ENCODE results near the gene PRSS56. TPM values are rescaled to one million over a fixed set of nuclear protein-coding genes. Genes with fewer than 3 reads are reported as not detected.
"Not testable (repeated sequence)": the region's sequence is repeated elsewhere in the genome, so short reads cannot be mapped to it uniquely, and the experiment has no call there.

Gene PRSS56
- total RNA-seq, 1 experiment from 2014 or later: not detected

DNA sequence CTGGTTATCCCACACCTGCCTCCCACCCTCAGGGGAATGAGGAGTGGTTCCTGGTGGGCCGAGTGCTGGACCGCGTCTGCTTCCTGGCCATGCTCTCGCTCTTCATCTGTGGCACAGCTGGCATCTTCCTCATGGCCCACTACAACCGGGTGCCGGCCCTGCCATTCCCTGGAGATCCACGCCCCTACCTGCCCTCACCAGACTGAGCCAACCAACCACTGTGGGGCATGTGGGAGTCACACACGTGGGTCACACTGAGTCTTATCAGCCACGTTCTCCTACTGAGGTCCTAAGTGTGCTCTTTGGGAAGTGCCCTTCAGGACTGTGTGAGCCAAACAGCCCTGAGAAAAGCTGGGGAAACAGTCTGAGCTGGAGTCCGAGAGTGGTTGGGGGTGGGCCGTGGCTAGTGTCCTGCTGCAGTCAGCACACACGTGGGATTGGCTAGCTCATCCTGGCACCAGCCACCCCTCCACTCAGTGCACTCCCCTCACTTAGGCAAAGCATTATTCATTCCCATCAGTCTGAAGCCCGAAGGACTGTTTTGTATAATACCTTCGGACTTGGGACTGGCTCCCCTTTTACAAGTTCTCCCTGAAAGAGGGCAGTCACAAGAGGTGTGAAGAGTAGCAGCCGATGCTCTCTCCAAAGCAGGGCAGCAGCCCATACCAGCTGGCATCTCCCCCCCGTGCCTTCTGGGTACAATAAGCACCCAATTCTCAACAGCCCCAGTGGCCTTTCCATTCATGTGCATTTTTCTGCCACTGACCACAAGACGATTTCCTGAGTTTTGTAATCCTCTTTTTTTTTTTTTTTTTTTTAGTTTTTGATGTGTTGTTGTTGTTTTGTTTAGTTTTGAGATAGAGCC lies 25.6 kb downstream of the PRSS56 start:
- no peak for DNase-seq (ENCODE audit: low read depth, low spot score)
- in situ Hi-C loops (cut with HindIII; ENCODE audit: low pct_unique_long_range_greater_than_20kb, low sequenced_read_pairs): no loop called here

DNA sequence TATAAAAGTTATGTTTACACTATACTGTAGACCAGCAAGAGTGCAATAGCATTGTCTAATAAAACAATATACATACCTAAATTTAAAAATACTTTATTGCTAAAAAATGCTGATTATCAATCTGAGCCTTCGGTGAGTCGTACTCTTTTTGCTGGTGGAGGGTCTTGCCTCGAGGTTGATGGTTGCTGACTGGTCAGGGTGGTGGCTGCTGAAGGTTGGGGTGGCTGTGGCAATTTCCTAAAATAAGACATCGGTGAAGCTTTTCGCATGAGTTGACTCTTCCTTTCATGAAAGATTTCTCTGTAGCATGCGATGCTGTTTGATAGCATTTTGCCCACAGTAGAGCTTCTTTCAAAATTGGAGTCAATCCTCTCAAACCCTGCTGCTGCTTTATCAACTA lies 27.8 kb downstream of the PRSS56 start:
- in situ Hi-C loops (cut with HindIII; ENCODE audit: low pct_unique_long_range_greater_than_20kb, low sequenced_read_pairs): no loop called here

DNA sequence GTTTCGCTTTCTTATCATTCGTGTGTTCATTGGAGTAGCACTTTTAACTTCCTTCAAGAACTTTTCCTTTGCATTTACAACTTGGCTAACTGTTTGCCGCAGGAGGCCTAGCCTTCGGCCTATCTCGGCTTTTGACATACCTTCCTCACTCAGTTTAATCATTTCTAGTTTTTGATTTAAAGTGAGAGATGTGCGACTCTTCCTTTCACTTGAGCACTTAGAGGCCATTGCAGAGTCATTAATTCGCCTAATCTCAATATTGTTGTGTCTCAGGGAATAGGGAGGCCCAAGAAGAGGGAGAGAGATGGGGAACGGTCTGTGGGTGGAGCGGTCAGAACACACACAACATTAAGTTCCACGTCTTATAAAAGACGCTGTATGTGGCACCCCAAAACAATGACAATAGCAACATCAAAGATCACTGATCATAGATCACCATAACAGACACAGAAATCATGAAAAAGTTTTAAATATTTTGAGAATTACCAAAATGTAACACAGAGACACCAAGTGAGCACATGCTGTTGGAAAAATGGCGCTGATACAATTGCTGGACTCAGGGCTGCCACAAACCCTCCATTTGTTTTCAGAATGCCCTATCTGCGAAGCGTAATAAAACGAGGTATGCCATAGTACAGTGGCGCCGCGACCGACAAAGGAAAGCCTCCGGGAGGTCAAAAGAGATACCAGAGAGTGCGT lies 29.6 kb downstream of the PRSS56 start:
- DNase-seq (ENCODE audit: low read depth, low spot score): no peak
- in situ Hi-C loops (cut with HindIII; ENCODE audit: low pct_unique_long_range_greater_than_20kb, low sequenced_read_pairs): no loop called here

More for the DNA sequence above, 27.8 kb downstream of the PRSS56 start:
- DNase-seq (ENCODE audit: low read depth, low spot score): no peak

DNA sequence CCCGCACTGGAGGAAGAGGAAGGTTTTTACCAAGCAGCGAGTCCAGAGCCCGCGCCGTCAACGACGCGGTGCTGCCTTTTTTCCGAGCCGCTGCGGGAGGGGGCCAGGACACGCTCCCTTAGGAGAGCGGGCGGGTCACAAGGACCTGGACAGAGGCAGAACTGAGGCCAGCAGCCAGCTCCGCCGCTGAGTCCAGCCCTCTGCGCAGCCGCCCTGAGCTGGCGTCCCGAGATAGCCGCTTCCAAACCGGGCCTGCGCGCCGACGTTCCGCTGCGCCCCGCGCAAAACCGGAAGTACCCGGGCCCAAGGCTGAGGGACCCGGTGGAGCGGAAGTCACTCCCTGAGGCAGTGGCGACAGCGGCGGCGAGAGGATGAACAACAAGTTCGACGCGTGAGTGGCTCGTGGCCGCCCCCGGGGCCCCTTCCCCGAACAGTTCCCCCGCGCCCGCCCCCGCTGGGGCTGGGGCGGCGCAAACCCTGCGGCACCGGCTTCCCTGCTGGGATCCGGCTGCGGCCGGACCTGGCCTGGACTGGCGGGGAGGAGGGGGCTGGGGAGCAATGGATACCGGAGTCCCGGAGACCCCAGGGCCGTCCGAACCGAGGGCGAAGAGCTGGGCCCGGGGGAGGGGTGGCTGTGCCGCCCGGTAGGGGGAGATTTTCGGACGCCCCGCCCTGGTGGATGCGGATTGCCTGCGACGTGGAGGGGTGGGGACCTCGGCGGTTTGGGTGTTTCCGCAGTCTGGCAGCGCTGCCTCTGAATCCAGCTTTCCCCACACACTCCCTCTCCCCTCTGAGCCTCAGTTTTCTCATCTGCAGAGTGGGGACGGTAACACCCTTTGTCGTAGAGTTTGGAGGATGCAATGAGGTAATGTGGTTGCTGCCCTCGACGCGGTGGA lies 30.4 kb downstream of the PRSS56 start, which contains the start of the genes EIF4E2 and TIGD1:
EIF4E2 (plus strand) TSS at position 336 of the 896 bp plus-strand sequence; CDS start at position 372, 36 bp downstream.
TIGD1 (minus strand) TSS at position 204 of the 896 bp plus-strand sequence. CDS start 675 bp downstream, outside the sequence.
- peak; percentile 91 for DNase-seq (ENCODE audit: low read depth, low spot score)
- in situ Hi-C loops (cut with HindIII; ENCODE audit: low pct_unique_long_range_greater_than_20kb, low sequenced_read_pairs): no loop called here

DNA sequence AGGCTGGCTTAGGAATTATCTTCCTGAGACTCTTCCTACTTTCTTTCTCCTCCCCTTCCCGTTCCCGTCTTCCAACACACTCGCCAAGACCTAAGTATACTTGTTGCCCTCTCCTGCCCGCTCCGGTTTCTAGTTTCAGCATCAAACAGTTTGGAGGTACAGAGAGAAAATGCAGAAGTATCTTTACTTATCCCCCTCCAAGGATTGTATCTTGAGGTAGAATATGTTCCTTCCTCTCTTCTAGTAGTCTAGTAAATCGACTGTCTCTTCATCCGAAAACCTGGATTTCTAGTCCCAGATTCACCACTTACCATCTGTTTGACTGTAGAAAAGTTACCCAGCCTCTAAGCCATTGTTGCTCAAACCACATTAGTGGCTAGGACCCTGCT lies 31.1 kb downstream of the PRSS56 start:
- in situ Hi-C loops (cut with HindIII; ENCODE audit: low pct_unique_long_range_greater_than_20kb, low sequenced_read_pairs): no loop called here
- DNase-seq (ENCODE audit: low read depth, low spot score): no peak

DNA sequence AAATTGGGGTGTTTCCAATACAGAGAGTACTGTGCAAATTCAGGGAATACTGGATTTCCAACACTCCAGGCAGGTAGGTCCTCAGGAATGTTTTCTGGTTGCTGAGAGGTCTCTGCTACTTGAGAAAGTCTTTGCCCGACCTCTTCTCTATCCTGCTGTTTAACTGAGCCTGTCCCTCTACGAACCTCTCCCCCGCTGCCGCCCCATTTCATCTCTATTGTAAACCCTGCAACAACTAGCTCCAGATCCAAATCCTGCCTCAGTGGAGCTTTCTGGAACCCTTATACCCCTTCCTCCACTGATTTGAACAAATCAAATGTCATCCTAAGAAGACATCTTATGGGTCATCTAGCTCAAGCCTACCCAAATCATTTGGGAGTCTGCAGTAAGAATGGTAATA lies 31.6 kb downstream of the PRSS56 start:
- in situ Hi-C loops (cut with HindIII; ENCODE audit: low pct_unique_long_range_greater_than_20kb, low sequenced_read_pairs): no loop called here

DNA sequence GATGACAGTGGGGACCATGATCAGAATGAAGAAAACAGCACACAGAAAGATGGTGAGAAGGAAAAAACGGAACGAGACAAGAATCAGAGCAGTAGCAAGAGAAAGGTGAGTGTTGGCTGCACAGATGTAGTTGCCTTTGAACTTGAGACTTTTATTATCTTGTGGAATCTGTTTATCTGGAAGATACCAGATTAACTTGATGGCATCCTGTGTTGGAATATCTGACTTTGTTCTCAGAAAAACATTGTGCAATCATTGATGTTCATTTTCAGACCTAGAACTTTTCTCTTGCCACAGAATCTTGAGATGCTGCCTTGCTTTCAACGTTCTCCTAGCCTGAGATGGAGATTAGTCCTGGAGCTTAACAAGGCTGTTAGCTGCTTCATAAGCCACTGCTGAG lies 36.2 kb downstream of the PRSS56 start:
- in situ Hi-C loops (cut with HindIII; ENCODE audit: low pct_unique_long_range_greater_than_20kb, low sequenced_read_pairs): no loop called here
- no peak for DNase-seq (ENCODE audit: low read depth, low spot score)

More for the DNA sequence above, 31.6 kb downstream of the PRSS56 start:
- DNase-seq (ENCODE audit: low read depth, low spot score): no peak

DNA sequence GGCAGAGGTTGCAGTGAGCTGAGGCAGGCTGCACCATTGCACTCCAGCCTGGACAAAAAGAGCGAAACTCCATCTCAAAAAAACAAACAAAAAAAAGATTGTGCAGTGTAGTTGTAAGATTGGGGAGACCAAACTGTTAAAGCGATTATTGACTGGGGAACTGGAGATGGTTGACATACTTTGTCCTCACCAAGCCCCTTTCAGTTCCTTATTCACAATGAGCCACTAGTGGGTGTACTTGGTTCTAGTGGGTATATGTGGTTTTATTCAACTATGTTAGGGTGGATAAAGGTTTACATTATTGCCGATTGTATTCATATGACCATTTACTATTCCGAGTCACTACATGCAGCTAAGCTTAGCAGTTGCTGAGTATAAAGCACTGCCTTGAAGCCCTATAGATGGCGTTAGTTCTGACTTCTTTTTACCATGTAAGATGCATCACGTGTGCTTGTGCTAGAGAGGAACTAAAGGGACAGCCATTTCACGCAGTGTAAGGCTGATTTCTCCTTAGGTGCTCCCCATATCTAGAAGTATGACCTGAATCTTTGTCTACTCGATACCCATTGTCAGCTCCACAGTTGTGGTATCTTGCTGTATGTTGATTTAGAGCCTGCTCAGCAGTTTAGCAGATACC lies 42.4 kb downstream of the PRSS56 start:
- in situ Hi-C loops (cut with HindIII; ENCODE audit: low pct_unique_long_range_greater_than_20kb, low sequenced_read_pairs): no loop called here
- DNase-seq (ENCODE audit: low read depth, low spot score): peak; percentile 32

DNA sequence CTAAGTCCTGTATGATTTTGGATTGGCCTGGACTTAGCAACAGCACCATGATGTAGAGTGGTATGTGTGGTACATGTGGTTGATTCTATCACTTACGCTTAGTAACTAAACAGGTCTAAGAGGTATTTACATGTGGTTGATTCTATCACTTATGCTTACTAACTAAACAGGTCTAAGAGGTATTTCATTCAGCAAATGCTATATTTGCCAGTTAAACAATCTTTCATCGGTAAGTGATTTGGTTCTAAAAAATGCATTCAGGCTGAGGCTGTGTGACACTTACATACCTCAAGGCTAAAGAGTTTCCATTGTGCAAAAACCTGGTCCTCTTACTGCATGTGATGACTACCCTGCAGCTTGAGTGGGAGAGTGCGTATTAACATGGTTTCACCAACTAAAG lies 43.4 kb downstream of the PRSS56 start:
- in situ Hi-C loops (cut with HindIII; ENCODE audit: low pct_unique_long_range_greater_than_20kb, low sequenced_read_pairs): no loop called here
- DNase-seq (ENCODE audit: low read depth, low spot score): no peak

DNA sequence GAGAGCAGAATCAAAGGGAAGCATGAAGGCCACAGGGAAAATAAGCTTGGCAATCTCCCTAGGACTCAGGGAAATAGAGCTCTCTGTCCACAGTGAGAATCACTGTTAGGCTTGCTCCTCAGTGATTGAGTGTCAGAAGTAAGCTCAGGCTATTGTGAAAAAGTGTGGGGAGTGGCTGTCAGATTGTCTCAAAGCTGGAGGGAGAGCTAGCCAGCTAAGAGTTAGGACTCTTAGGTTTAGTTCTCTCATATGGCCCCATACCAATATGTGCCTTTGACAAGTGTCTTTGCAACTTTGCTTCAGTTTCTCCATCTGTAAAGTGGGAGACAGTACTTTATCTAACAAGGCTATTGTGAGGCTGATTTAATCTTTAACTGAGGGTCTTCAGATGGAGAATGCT lies 47.5 kb downstream of the PRSS56 start:
- in situ Hi-C loops (cut with HindIII; ENCODE audit: low pct_unique_long_range_greater_than_20kb, low sequenced_read_pairs): no loop called here
- DNase-seq (ENCODE audit: low read depth, low spot score): no peak

DNA sequence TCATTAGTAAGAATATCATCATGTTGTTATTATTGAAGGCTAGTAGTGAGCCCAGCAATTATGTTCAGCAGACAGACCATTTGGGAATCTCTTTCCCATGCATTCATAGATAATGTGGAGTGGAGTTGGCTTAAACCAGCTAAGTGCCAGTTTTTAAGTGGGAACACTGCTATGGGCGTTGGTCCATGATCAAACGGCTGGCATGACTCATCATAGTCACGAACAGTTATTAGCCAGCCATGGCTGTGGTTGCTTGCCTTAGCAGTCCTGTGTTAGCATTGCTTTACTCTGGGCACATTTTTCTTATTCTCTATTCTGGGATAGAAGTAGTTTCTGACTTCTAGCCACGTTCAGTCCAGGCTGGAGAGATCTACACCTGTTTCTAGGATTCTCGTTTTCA lies 48.0 kb downstream of the PRSS56 start:
- in situ Hi-C loops (cut with HindIII; ENCODE audit: low pct_unique_long_range_greater_than_20kb, low sequenced_read_pairs): no loop called here

DNA sequence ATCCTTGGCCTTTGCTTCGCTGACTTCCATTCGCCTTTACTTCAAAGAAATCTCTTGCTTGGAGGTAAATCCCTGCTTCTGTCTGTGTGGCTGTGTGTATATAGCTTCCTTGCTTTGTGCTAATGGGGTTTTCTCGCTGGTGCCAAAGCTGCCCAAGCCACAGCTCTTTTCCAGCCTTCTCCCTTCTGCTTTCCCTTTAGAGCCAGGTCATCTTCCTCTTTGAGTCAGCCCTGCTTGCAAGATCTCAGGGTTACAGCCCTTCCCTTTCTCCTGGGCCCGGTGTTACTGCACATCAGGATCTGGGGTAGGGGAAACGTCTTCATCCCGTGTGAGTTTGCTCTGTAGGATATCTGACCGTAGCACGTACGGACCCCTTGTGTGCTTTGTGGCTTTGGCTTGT lies 49.4 kb downstream of the PRSS56 start:
- in situ Hi-C loops (cut with HindIII; ENCODE audit: low pct_unique_long_range_greater_than_20kb, low sequenced_read_pairs): no loop called here

More for the DNA sequence above, 48.0 kb downstream of the PRSS56 start:
- DNase-seq (ENCODE audit: low read depth, low spot score): no peak

DNA sequence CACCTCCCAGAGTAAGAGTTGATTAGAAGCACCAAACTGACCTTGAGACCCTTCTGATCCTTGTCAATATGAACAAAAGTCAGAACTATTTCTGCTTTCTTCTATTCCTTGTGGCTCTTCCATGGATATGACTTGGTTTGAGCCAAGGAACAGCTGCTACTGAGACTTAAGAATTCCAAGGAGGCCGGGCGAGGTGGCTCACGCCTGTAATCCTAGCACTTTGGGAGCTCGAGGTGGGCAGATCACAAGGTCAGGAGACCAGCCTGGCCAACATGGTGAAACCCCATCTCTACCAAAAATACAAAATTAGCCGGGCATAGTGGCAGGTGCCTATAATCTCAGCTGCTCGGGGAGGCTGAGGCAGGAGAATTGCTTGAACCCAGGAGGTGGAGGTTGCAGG lies 50.3 kb downstream of the PRSS56 start:
- in situ Hi-C loops (cut with HindIII; ENCODE audit: low pct_unique_long_range_greater_than_20kb, low sequenced_read_pairs); DNase-seq (ENCODE audit: low read depth, low spot score): not testable (repeated sequence)

More for the DNA sequence above, 49.4 kb downstream of the PRSS56 start:
- no peak for DNase-seq (ENCODE audit: low read depth, low spot score)

DNA sequence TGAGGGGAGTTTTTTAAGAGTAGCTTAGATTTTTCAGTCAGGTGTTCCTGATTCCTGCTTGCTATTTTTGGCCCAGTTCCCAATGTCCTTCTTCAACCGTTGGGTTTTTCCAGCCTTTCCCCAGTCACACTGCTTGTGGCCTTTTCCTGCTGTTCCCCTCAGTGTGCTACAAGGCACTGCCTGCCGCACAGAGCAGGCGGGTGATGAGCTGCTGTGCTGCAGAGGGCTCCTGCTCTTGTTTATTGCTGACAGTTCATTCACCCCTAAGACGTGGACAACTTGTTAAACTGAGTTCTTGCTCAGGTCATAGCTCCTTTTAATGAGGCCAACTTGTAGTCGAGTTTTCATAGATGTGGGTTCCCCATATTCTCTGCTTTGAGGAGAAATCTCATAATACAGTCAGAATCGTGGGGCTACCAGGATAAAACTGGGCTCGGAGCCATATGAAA lies 50.9 kb downstream of the PRSS56 start:
- in situ Hi-C loops (cut with HindIII; ENCODE audit: low pct_unique_long_range_greater_than_20kb, low sequenced_read_pairs): no loop called here
- DNase-seq (ENCODE audit: low read depth, low spot score): no peak

DNA sequence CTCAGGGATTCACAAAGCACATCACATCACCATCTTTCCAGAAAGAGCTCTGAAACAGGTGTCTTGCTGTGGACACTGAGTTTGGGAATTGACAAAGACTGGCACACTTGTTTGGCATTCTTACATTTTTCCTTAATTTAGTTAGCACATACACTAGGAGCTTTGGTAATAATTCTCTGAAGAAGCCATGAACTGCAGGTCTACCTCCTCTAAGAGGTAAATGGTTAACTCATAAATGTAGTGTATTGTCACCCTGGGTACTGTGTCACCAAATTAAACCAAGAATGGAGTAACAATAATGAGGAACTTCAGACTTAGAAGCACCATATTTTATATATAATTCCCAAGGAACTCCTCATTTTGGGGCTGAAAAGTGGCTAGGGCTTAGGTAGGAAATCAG lies 52.9 kb downstream of the PRSS56 start:
- in situ Hi-C loops (cut with HindIII; ENCODE audit: low pct_unique_long_range_greater_than_20kb, low sequenced_read_pairs): no loop called here
- no peak for DNase-seq (ENCODE audit: low read depth, low spot score)

DNA sequence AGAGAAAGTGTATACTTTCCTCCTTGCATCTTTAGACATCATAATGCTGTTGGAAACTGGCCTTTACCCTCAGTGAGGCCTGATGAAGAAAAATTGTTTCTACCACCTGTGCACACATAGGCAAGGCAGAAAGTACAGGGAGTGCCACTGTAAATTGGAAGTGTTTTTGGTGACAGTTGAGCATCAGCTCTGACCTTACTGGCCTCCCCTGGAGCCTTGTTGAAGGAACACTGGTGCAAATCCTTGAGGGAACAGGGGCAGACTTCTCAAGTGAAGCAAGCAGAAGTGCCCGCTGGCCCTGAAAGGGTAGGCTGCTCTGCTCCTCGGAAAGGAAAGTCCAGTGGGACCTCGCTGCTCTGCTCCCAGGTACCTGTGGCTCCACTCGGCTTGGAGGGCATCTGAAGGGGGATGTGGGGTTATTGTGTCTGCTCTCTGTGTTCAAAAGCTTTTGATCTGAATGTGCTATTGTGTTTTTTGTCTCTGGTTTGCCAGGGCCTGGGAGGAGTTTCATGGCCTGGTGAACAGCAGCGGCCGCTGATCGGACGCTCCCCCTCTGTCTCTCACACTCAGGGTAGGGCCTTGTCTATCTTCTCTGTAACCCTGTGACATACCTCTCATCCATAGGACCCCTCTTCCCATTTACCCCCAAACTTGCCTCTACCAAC lies 53.7 kb downstream of the PRSS56 start:
- no peak for DNase-seq (ENCODE audit: low read depth, low spot score)
- in situ Hi-C loops (cut with HindIII; ENCODE audit: low pct_unique_long_range_greater_than_20kb, low sequenced_read_pairs): no loop called here
